ENCODE measurements around the gene LURAP1L. TPM values are rescaled to one million over a fixed set of nuclear protein-coding genes. Genes with fewer than 3 reads are reported as not detected.

Gene LURAP1L
- total and polyA plus RNA-seq, 9 of the 15 experiments (the other 6 are each of a cell fraction or from before 2014, with no cell fraction given), result 0.06 to 0.28 (median 0.07) TPM; not detected in 4

- TF ChIP-seq ZBTB40 (IDR thresholded peaks at IDR 0.05), result no peak
- TF ChIP-seq ZBTB40 (CRISPR knock-in tag; IDR thresholded peaks at IDR 0.05), result no peak
These were observed 47.3 kb downstream of the LURAP1L start (continued) for GRCh38 chr9:12822111-12822510.
